H9 (cell line): ENCODE data around the gene GPC3. TPM values are rescaled to one million over a fixed set of nuclear protein-coding genes. Genes with fewer than 3 reads are reported as not detected.

ENCODE experiments used
- DNase-seq: peaks from one replicate; pipeline ENCODE4 v3.0.0-alpha.2; 2017
- H2AFZ ChIP-seq: one replicate; pipeline ENCODE4 v1.6.1; 2013; ENCODE audit warnings: mild to moderate bottlenecking, low read length, control low read depth, moderate library complexity
- H2AK5ac ChIP-seq: 2 replicates; pipeline ENCODE4 v1.6.1; 2013; ENCODE audit warnings: low read length, control low read depth, mixed read lengths; ENCODE audit not compliant: insufficient read length
- H2BK120ac ChIP-seq: one replicate; pipeline ENCODE4 v1.6.1; 2013; ENCODE audit warnings: low read depth, mild to moderate bottlenecking, low read length, control low read depth, inconsistent platforms; ENCODE audit not compliant: poor library complexity, severe bottlenecking
- H2BK12ac ChIP-seq: 2 replicates; pipeline ENCODE4 v1.6.1; 2013; ENCODE audit warnings: low read length, control low read depth, mixed read lengths, low read depth; ENCODE audit not compliant: insufficient read length
- H2BK15ac ChIP-seq: 2 replicates; pipeline ENCODE4 v1.6.1; 2013; ENCODE audit warnings: low read depth, low read length, control low read depth
- H2BK20ac ChIP-seq: one replicate; pipeline ENCODE4 v1.6.1; 2013; ENCODE audit warnings: low read depth, mild to moderate bottlenecking, low read length, control low read depth, inconsistent platforms; ENCODE audit not compliant: poor library complexity, severe bottlenecking
- H2BK5ac ChIP-seq: 2 replicates; pipeline ENCODE4 v1.6.1; 2013; ENCODE audit warnings: low read length, control low read depth, mixed read lengths; ENCODE audit not compliant: insufficient read length
- H3K14ac ChIP-seq: 2 replicates; pipeline ENCODE4 v1.6.1; 2013; ENCODE audit warnings: low read length, control low read depth; ENCODE audit not compliant: insufficient read depth
- H3K18ac ChIP-seq: 2 replicates; pipeline ENCODE4 v1.6.1; 2013; ENCODE audit warnings: low read depth, mild to moderate bottlenecking, mixed read lengths, low read length, control low read depth; ENCODE audit not compliant: insufficient read length
- H3K23ac ChIP-seq: 2 replicates; pipeline ENCODE4 v1.6.1; 2013; ENCODE audit warnings: low read length, control low read depth, mixed read lengths, low read depth; ENCODE audit not compliant: insufficient read length
- H3K23me2 ChIP-seq: 2 replicates; pipeline ENCODE4 v1.6.1; 2013; ENCODE audit warnings: low read depth, mild to moderate bottlenecking, mixed read lengths, low read length, control low read depth; ENCODE audit not compliant: insufficient read length, poor library complexity, severe bottlenecking
- H3K27ac ChIP-seq: 2 replicates; pipeline ENCODE4 v1.5.1; 2013; ENCODE audit warnings: low read length, control low read depth, mixed read lengths, low read depth; ENCODE audit not compliant: insufficient read length
- H3K27me3 ChIP-seq: 2 replicates; pipeline ENCODE4 v1.6.1; 2013; ENCODE audit warnings: low read length, control low read depth, inconsistent platforms; ENCODE audit not compliant: insufficient read depth
- H3K4ac ChIP-seq: 2 replicates; pipeline ENCODE4 v1.6.1; 2013; ENCODE audit warnings: low read depth, mild to moderate bottlenecking, control low read depth, inconsistent platforms, low read length, moderate library complexity
- H3K4me1 ChIP-seq: 2 replicates; pipeline ENCODE4 v1.6.1; 2013; ENCODE audit warnings: low read length, control low read depth, inconsistent platforms; ENCODE audit not compliant: insufficient read depth
- H3K4me2 ChIP-seq: 2 replicates; pipeline ENCODE4 v1.6.1; 2013; ENCODE audit warnings: low read length, control low read depth, mixed read lengths; ENCODE audit not compliant: insufficient read length, insufficient read depth
- H3K56ac ChIP-seq: 2 replicates; pipeline ENCODE4 v1.6.1; 2013; ENCODE audit warnings: low read depth, mild to moderate bottlenecking, mixed read lengths, low read length, control low read depth; ENCODE audit not compliant: insufficient read length
- H3K79me1 ChIP-seq: 2 replicates; pipeline ENCODE4 v1.6.1; 2013; ENCODE audit warnings: low read depth, mild to moderate bottlenecking, moderate library complexity, low read length, control low read depth, inconsistent platforms; ENCODE audit not compliant: insufficient read depth, poor library complexity, severe bottlenecking
- H3K79me2 ChIP-seq: 2 replicates; pipeline ENCODE4 v1.6.1; 2013; ENCODE audit warnings: low read length, control low read depth, inconsistent platforms; ENCODE audit not compliant: insufficient read depth
- H3K9ac ChIP-seq: 2 replicates; pipeline ENCODE4 v1.6.1; 2013; ENCODE audit warnings: low read length, control low read depth, mixed read lengths; ENCODE audit not compliant: insufficient read length; ENCODE audit errors: extremely low read depth
- H3K9me3 ChIP-seq: one replicate; pipeline ENCODE4 v1.6.1; 2013; ENCODE audit warnings: low read depth, low read length, inconsistent platforms; ENCODE audit not compliant: control insufficient read depth
- H3T11ph ChIP-seq: one replicate; pipeline ENCODE4 v1.6.1; 2013; ENCODE audit warnings: mild to moderate bottlenecking, low read length, control low read depth, inconsistent platforms
- H4K20me1 ChIP-seq: one replicate; pipeline ENCODE4 v1.6.1; 2013; ENCODE audit not compliant: control insufficient read depth, insufficient read length, insufficient read depth
- H4K5ac ChIP-seq: 2 replicates; pipeline ENCODE4 v1.6.1; 2013; ENCODE audit warnings: low read depth, mild to moderate bottlenecking, mixed read lengths, low read length, control low read depth; ENCODE audit not compliant: insufficient read length
- H4K8ac ChIP-seq: replicated peaks from 2 replicates; pipeline ENCODE4 v1.6.1; 2013; ENCODE audit warnings: low read length, control low read depth, mixed read lengths, low read depth; ENCODE audit not compliant: insufficient read length
- H4K91ac ChIP-seq: 2 replicates; pipeline ENCODE4 v1.6.1; 2013; ENCODE audit warnings: low read depth, mild to moderate bottlenecking, moderate library complexity, mixed read lengths, low read length, control low read depth; ENCODE audit not compliant: insufficient read length
- H3K27ac Mint-ChIP-seq, 3 experiments: 2 replicates in 2 of 3; 3 replicates in 1 of 3; pipeline ENCODE4 v1.8.0; 2020 to 2021; ENCODE audit warnings: mixed read lengths in 3 of 3, mild to moderate bottlenecking in 1 of 3, moderate library complexity in 1 of 3
- H3K27me3 Mint-ChIP-seq: 2 replicates; pipeline ENCODE4 v1.8.0; 2021; ENCODE audit warnings: low read depth, mild to moderate bottlenecking, moderate library complexity, mixed read lengths
- H3K36me3 Mint-ChIP-seq, 3 experiments: 2 replicates in 2 of 3; 3 replicates in 1 of 3; pipeline ENCODE4 v1.8.0; 2020 to 2021; ENCODE audit warnings: low read depth in 3 of 3, mixed read lengths in 3 of 3; ENCODE audit not compliant: insufficient read depth in 1 of 3
- H3K4me1 Mint-ChIP-seq, 2 experiments: 2 replicates each; pipeline ENCODE4 v1.8.0; 2020; ENCODE audit warnings: mixed read lengths in 2 of 2
- H3K4me3 Mint-ChIP-seq, 2 experiments: 2 replicates in 1 of 2; 3 replicates in 1 of 2; pipeline ENCODE4 v1.8.0; 2020 to 2021; ENCODE audit warnings: mild to moderate bottlenecking in 2 of 2, mixed read lengths in 2 of 2, moderate library complexity in 1 of 2
- H3K9me3 Mint-ChIP-seq, 2 experiments: 2 replicates in 1 of 2; 3 replicates in 1 of 2; pipeline ENCODE4 v1.8.0; 2020; ENCODE audit warnings: mild to moderate bottlenecking in 2 of 2, mixed read lengths in 2 of 2, moderate library complexity in 1 of 2
- CTCF ChIP-seq: fragments of 200-600 bp; sonication (generic); conservative IDR thresholded peaks from 3 replicates; pipeline ENCODE4 v1.8.0; 2021; ENCODE audit warnings: antibody characterized with exemption, mild to moderate bottlenecking
- WGBS: extraction: QIAGEN DNeasy Blood & Tissue Kit; methylation state at CpG from one replicate; pipeline ENCODE4 v1.1.7; 2013; ENCODE audit warnings: missing lambda C conversion rate, low lambda C conversion rate, mixed read lengths; ENCODE audit not compliant: insufficient read length; ENCODE audit errors: extremely low coverage; 5-methylcytosine and 5-hydroxymethylcytosine counted together
- total RNA-seq: library from RNA; stranded (reverse); gene quantifications from 2 replicates; pipeline ENCODE4 v1.2.1, GENCODE V29; 2021

Gene GPC3
- total RNA-seq, 1 experiment from 2014 or later: 108 TPM

- Mint-ChIP-seq H3K27me3 (no peaks in the 10 kb centered on the region), H3K36me3 (peaks cover 4 to 7% (median 6%) of the 10 kb centered on the region in 3 experiments; a peak in 6 of 7 replicates), H3K9me3 (no peaks in the 10 kb centered on the region), H3K4me3 (no peak overlapping the region), H3K27ac (peak overlapping the region in 1 of 3 experiments; percentile 67; a peak in 2 of 7 replicates), H3K4me1 (peaks cover 14 to 29% of the 10 kb centered on the region in 2 experiments)
- Histone ChIP-seq H3K9ac (no peak overlapping the region), H3K79me1 (no peaks in the 10 kb centered on the region), H3K27ac (no peak overlapping the region), H2BK15ac (no peak overlapping the region), H3K23me2 (no peaks in the 10 kb centered on the region), H3K4me1 (no peaks in the 10 kb centered on the region), H4K20me1 (no peaks in the 10 kb centered on the region), H3T11ph (no peak overlapping the region), H2BK5ac (no peak overlapping the region), H4K91ac (no peak overlapping the region), H3K14ac (no peak overlapping the region), H2AK5ac (no peak overlapping the region), H3K4me2 (no peak overlapping the region), H3K4ac (no peak overlapping the region), H3K23ac (no peak overlapping the region), H3K18ac (no peak overlapping the region), H3K27me3 (no peaks in the 10 kb centered on the region), H2BK12ac (no peak overlapping the region), H3K9me3 (no peaks in the 10 kb centered on the region), H2AFZ (no peak overlapping the region), H4K8ac (no peak overlapping the region), H3K79me2 (no peaks in the 10 kb centered on the region), H3K56ac (no peak overlapping the region), H2BK20ac (no peak overlapping the region), H4K5ac (no peak overlapping the region), H2BK120ac (no peak overlapping the region)
- no peak for DNase-seq
- TF ChIP-seq CTCF: no peak
- no CpG with 5 or more reads among the region's 3 CpGs for WGBS
These were observed 174.5 kb downstream of the GPC3 start for GRCh38 chrX:133810925-133811324.
